GM12864 (cell line): ENCODE measurements around the gene PARD3B.

Source experiments
- DNase-seq: peaks from one replicate; pipeline ENCODE4 v3.0.0-alpha.2; 2011; ENCODE audit warnings: low read depth
- H3K4me3 ChIP-seq: 2 replicates; pipeline ENCODE4 v1.5.1; 2011; ENCODE audit warnings: mild to moderate bottlenecking, low read depth, low read length, control low read depth
- CTCF ChIP-seq: IDR thresholded peaks from 2 replicates; pipeline ENCODE4 v1.5.1; 2011; ENCODE audit warnings: low read depth, mild to moderate bottlenecking, moderate library complexity, low read length, control low read depth, inconsistent platforms; ENCODE audit errors: missing control alignments

Gene PARD3B

DNA sequence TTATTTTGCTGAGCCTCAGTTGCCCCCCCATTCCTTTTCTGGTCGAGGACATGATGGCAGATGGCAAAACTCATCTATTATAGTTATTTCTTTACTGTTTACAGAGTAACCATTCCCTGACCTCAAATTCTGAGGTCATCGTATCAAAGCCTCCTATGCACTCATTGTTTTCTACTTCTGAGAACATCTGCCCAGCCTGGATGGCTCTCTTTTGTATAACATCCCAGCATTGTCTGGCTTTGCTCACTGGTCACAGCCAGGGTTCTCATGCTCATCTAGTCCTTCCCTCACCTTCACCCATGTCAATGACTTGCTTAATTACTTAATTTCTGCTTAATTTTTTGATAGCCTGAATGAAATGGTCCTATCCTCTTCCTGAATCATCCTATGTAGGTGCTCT is 472.1 kb downstream of the PARD3B start:
- DNase-seq, result no peak
- TF ChIP-seq CTCF, result no peak
- no peak overlapping the region for H3K4me3 ChIP-seq

DNA sequence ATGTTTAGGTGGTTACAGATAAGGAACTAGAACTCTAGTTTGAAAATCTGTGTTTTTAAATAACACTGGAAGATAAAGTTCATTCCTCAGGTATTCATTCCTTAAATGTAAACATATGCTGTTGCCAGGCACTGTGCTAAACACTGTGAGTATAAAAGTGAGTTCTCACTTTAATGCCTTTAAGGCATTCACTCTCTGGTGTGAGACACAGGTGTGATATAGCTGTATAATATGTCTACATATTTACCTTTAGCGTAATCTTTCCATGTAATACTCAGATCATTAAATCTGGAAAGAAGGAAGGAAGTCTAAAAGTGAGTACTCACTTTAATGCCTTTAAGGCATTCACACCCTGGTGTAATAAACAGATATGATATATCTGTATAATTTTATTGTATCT is 472.6 kb downstream of the PARD3B start:
- no peak for TF ChIP-seq CTCF
- no peak overlapping the region for H3K4me3 ChIP-seq
- DNase-seq, result no peak

- DNase-seq, result no peak
- TF ChIP-seq CTCF, result no peak
- H3K4me3 ChIP-seq, result no peak overlapping the region
These were observed 475.4 kb downstream of the PARD3B start for GRCh38 chr2:205020673-205021072.

GRCh38 chr2:205022841-205023240 is 477.6 kb downstream of the PARD3B start:
- TF ChIP-seq CTCF, result no peak

DNA sequence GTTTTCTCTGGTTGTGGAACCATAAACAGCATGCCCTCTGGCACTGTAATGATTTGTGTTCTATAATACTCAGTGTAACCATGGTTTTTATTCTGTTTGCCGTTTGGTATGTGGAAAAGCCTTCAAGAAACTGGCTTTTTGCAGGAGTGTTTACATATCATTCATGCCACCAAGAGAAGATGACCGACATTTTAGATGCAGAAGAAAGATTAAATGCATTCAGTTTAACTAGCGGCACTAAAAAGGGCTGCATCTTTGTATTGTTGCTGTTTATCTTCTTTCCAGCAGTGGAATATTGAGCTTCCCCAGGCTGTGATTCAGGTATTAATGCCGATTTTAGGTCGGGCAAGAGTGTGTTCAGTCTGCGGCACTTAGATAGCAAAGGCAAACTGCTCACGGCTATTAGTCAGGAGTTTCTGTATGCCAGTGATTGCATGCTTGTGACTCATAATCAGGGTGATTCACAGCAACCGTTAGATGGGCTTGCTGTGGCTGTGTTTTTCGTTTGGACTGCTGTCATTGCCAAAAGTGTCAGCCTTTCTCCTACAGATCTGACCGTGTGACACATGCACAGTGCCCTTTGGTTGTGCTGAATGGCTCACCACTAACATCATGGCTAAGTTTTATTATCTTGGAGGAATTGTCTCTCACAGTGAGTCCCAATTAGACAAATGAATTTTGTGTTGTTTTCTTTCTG is 479.7 kb downstream of the PARD3B start:
- DNase-seq, result no peak
- no peak overlapping the region for H3K4me3 ChIP-seq
- TF ChIP-seq CTCF, result no peak

More at GRCh38 chr2:205022841-205023240, 477.6 kb downstream of the PARD3B start:
- DNase-seq, result no peak
- no peak overlapping the region for H3K4me3 ChIP-seq

GRCh38 chr2:205025580-205026240 is 480.4 kb downstream of the PARD3B start:
- H3K4me3 ChIP-seq, result no peak overlapping the region
- TF ChIP-seq CTCF, result no peak
- DNase-seq, result no peak

- TF ChIP-seq CTCF, result no peak
- H3K4me3 ChIP-seq, result no peak overlapping the region
These were observed 485.4 kb downstream of the PARD3B start for GRCh38 chr2:205030695-205031094.

More at GRCh38 chr2:205030695-205031094, 485.4 kb downstream of the PARD3B start:
- no peak for DNase-seq
